A673 (cell line): ENCODE measurements around the gene AWAT1. TPM values are rescaled to one million over a fixed set of nuclear protein-coding genes. Genes with fewer than 3 reads are reported as not detected.

Source experiments
- BruUV-seq: library from RNA; stranded (reverse); fragments of 400-500 nt; replicated peaks from 2 replicates; lab custom pipeline; 2021; lab: Mats Ljungman, UMichigan
- CTCF ChIA-PET: fragments of 300-600 bp; sonication (Branson Sonifier 250); formaldehyde crosslinking; loops from one replicate; lab custom pipeline; 2022; ENCODE audit warnings: antibody characterized with exemption; lab: Charles Lee
- POLR2A ChIA-PET: fragments of 300-600 bp; sonication (Branson Sonifier 250); formaldehyde crosslinking; loops from one replicate; lab custom pipeline; 2022; ENCODE audit warnings: antibody characterized with exemption; ENCODE audit not compliant: low non-redundant PET; lab: Charles Lee
- DNase-seq: peaks from one replicate; pipeline ENCODE4 v3.0.0-alpha.2; 2015; ENCODE audit warnings: low spot score
- H3K27ac ChIP-seq: fragments of 200-600 bp; sonication (generic); 2 replicates; pipeline ENCODE4 v1.5.1; 2016; ENCODE audit warnings: mixed run types, low read depth, mild to moderate bottlenecking, mixed read lengths, antibody characterized with exemption, low read length; ENCODE audit not compliant: poor library complexity, severe bottlenecking
- H3K27me3 ChIP-seq: fragments of 200-600 bp; sonication (generic); replicated peaks from 2 replicates; pipeline ENCODE4 v1.6.1; 2017; ENCODE audit warnings: mixed run types, low read depth, mild to moderate bottlenecking, mixed read lengths, antibody characterized with exemption, low read length; ENCODE audit not compliant: insufficient read depth, poor library complexity
- H3K36me3 ChIP-seq: fragments of 200-600 bp; sonication (generic); 2 replicates; pipeline ENCODE4 v1.6.1; 2016; ENCODE audit warnings: mixed run types, mild to moderate bottlenecking, mixed read lengths, antibody characterized with exemption, low read length; ENCODE audit not compliant: insufficient read depth, poor library complexity, severe bottlenecking
- H3K4me1 ChIP-seq: fragments of 200-600 bp; sonication (generic); 2 replicates; pipeline ENCODE4 v1.6.1; 2017; ENCODE audit warnings: mixed run types, mild to moderate bottlenecking, mixed read lengths, antibody characterized with exemption, low read length; ENCODE audit not compliant: insufficient read depth, poor library complexity, severe bottlenecking
- H3K4me3 ChIP-seq: fragments of 200-600 bp; sonication (generic); 2 replicates; pipeline ENCODE4 v1.5.1; 2016; ENCODE audit warnings: low read depth, mixed run types, mild to moderate bottlenecking, mixed read lengths, low read length; ENCODE audit not compliant: poor library complexity, severe bottlenecking
- H3K9me3 ChIP-seq: fragments of 200-600 bp; sonication (generic); 2 replicates; pipeline ENCODE4 v1.6.1; 2016; ENCODE audit warnings: mixed run types, low read depth, mild to moderate bottlenecking, mixed read lengths, antibody characterized with exemption, low read length; ENCODE audit not compliant: poor library complexity, severe bottlenecking
- EZH2 ChIP-seq: fragments of 200-600 bp; sonication (generic); IDR thresholded peaks from 2 replicates; pipeline ENCODE4 v1.6.1; 2017; ENCODE audit warnings: borderline replicate concordance, low read depth, mild to moderate bottlenecking, mixed read lengths, antibody characterized with exemption, low read length; ENCODE audit not compliant: poor library complexity, severe bottlenecking
- intact Hi-C: fragments of 100-400 bp; cut with micrococcal nuclease; formaldehyde crosslinking; loops from one replicate; pipeline ENCODE4 v1.10.0; 2022; ENCODE audit not compliant: unreplicated experiment
- total RNA-seq: library from RNA; stranded (reverse); gene quantifications from 2 replicates; pipeline ENCODE4 v1.2.3, GENCODE V29; 2021
- TF ChIP-seq, protein P1 (sequence below): fragments of 300-800, 200-600 bp; sonication (generic); conservative IDR thresholded peaks from 2 replicates; pipeline ENCODE4 v1.5.1; 2017; ENCODE audit warnings: low read depth, mild to moderate bottlenecking, antibody characterized with exemption, low read length, moderate library complexity, mixed read lengths

The AWAT1 gene
- total RNA-seq, 1 experiment from 2014 or later = not detected

DNA sequence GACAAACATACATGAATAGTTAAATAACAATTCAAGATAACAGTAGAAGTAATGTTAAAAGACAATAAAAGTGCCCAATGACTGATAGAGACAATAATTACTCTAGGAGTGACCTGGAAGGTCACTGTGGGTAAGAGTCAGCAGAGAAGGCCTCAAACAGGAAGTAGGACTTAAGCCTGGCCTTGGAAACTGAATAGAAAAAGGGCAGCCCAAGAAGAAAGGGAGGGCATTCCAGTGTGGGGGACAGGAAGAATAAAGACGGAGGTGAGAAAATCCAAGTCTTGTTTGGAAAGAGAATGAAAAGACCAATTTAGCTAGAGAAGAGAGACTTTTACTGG, 19.6 kb downstream of the AWAT1 start:
- POLR2A ChIA-PET = no interaction called here
- DNase-seq = no peak
- TF ChIP-seq, protein P1, sequence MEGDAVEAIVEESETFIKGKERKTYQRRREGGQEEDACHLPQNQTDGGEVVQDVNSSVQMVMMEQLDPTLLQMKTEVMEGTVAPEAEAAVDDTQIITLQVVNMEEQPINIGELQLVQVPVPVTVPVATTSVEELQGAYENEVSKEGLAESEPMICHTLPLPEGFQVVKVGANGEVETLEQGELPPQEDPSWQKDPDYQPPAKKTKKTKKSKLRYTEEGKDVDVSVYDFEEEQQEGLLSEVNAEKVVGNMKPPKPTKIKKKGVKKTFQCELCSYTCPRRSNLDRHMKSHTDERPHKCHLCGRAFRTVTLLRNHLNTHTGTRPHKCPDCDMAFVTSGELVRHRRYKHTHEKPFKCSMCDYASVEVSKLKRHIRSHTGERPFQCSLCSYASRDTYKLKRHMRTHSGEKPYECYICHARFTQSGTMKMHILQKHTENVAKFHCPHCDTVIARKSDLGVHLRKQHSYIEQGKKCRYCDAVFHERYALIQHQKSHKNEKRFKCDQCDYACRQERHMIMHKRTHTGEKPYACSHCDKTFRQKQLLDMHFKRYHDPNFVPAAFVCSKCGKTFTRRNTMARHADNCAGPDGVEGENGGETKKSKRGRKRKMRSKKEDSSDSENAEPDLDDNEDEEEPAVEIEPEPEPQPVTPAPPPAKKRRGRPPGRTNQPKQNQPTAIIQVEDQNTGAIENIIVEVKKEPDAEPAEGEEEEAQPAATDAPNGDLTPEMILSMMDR = no peak
- no peak overlapping the region for H3K27ac ChIP-seq
- CTCF ChIA-PET = no interaction called here
- no peaks in the 10 kb centered on the region for H3K4me1 ChIP-seq
- intact Hi-C loops = no loop called here
- H3K36me3 ChIP-seq = no peaks in the 10 kb centered on the region
- no peak overlapping the region for H3K4me3 ChIP-seq
- BruUV-seq = no TSS peak
- peaks cover 5% of the 10 kb centered on the region for H3K27me3 ChIP-seq
- H3K9me3 ChIP-seq = no peaks in the 10 kb centered on the region

DNA sequence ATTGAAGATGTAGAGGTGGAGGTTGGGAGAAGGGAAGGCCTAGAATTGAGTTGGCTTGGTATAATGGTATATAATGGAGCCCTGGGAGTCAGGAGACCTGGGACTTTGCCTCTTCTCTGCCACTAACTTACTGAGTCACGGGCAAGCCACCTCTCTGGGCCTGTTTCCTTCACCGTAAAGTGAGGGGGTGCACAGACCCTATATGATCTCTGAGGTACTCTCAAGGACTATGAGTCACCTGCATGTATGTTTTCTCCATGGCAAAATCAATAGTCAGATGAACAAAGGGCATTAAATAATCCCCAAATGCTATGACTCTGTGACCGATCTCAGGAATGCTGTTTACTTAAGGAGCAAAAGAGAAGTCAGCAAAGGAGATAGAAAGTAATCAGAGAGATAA, 20.5 kb downstream of the AWAT1 start:
- H3K27me3 ChIP-seq = peaks cover 5% of the 10 kb centered on the region
- BruUV-seq = no TSS peak
- H3K9me3 ChIP-seq = no peaks in the 10 kb centered on the region
- no peaks in the 10 kb centered on the region for H3K36me3 ChIP-seq
- TF ChIP-seq, protein P1 = no peak
- no peak for TF ChIP-seq EZH2
- no peak overlapping the region for H3K4me3 ChIP-seq
- no peak for DNase-seq
- intact Hi-C loops = no loop called here
- POLR2A ChIA-PET = no interaction called here
- no peak overlapping the region for H3K27ac ChIP-seq
- CTCF ChIA-PET = no interaction called here
- no peaks in the 10 kb centered on the region for H3K4me1 ChIP-seq

DNA sequence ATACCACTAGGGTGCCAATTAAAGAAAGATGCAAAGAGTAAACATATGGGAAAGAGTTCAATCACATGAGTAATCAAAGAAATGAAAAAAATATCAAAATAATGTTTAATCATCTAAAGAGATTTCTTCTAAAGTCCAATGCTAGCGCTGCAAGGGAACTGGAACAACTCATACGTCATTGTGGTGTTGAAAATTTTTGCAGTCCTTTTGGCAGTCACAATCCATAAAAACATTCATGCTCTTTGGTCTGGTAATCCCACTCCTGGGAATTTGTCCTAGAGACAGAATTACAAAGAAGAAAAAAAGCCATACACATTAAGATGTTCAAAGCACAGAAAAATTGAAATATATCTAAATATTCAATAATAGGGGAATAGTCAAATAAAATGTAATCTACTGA, 21.0 kb downstream of the AWAT1 start:
- Histone ChIP-seq H3K27ac (no peak overlapping the region), H3K4me1 (no peaks in the 10 kb centered on the region), H3K4me3 (no peak overlapping the region), H3K27me3 (peaks cover 5% of the 10 kb centered on the region), H3K36me3 (no peaks in the 10 kb centered on the region), H3K9me3 (no peaks in the 10 kb centered on the region)
- no peak for DNase-seq
- ChIA-PET CTCF (no interaction called here), POLR2A (no interaction called here)
- BruUV-seq = no TSS peak
- intact Hi-C loops = no loop called here
- TF ChIP-seq, protein P1 = no peak
